ENCODE results near the gene CBX7.

DNA sequence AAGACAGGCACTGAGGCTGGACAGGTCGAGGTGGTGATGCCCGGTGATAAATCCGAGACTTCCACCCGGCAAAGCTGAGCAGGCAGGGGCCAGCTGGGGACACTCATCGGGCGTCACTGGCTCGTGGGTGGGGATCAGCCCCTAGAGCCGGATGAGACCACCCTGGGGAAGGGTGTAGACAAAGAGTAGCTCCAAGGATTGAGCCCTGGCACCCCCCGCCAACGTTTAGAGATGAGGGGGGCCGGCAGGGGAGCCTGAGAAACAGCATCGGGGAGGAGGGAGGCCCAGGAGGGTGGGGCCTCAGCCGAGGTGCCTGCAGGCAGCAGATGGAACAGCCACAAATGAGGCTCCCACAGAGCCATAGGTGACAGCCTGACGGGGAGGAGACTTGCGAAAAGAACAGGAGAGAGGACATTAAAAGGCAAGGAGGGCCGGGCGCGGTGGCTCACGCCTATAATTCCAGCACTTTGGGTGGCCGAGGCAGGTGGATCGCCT is 27.4 kb upstream of the CBX7 start:
- TF ChIP-seq, protein P1, sequence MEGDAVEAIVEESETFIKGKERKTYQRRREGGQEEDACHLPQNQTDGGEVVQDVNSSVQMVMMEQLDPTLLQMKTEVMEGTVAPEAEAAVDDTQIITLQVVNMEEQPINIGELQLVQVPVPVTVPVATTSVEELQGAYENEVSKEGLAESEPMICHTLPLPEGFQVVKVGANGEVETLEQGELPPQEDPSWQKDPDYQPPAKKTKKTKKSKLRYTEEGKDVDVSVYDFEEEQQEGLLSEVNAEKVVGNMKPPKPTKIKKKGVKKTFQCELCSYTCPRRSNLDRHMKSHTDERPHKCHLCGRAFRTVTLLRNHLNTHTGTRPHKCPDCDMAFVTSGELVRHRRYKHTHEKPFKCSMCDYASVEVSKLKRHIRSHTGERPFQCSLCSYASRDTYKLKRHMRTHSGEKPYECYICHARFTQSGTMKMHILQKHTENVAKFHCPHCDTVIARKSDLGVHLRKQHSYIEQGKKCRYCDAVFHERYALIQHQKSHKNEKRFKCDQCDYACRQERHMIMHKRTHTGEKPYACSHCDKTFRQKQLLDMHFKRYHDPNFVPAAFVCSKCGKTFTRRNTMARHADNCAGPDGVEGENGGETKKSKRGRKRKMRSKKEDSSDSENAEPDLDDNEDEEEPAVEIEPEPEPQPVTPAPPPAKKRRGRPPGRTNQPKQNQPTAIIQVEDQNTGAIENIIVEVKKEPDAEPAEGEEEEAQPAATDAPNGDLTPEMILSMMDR (conservative IDR thresholded peaks at IDR 0.05; ENCODE audit: low read depth, low read length): no peak
- TF ChIP-seq SMC3 (IDR thresholded peaks at IDR 0.05; ENCODE audit: low read depth, low read length) (no peak), MAZ (IDR thresholded peaks at IDR 0.05; ENCODE audit: borderline replicate concordance, low read depth, low read length) (no peak)

Data from IMR-90 (cell line).